ENCODE measurements around the gene STK40. TPM values are rescaled to one million over a fixed set of nuclear protein-coding genes. Genes with fewer than 3 reads are reported as not detected.

The STK40 gene
- total and polyA plus RNA-seq, 9 of the 15 experiments (the other 6 are each of a cell fraction or from before 2014, with no cell fraction given) = 0.69 to 94.3 (median 39.1) TPM

DNA sequence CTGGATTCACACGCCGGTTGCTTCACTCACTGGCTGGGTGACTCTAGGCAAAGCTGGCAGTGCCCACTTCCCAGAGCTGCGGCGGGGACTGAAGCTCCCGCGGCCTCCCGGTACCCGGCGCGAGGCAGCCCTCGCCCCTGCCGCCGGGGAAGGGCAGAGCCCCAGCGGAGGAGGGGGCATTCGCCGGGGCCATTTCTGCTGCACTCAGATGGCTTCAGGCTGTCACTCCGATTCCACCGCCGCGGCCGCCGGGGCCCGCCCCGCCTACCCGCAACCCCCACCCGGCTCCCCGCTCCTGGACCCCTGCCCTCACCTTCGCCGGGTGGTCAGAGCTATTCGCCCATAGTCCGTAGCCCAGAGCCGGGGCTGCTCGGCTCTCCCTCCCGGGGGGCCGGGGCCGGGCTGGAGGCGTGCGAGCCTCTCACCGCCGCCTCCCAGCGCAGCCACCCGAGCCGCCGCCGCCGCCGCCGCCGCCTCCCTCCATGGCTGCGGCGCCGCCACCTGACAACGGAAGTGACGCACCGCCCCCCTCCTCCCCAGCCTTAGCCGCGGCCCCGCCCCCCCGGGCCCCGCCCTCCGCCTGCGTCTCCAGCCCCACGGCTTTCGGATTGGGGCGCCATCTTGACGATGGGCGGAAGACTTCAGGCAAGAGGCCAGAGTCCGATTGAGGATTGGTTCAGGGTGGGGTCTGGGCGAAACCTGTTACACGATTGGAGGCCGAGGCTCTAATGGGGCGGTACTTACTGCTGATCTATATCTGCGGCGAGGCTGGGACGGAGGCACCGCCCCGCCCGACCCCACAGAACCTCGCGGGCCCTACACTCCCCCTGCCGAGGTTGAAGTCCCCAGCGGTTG lies at the start of gene STK40 (continued):
- TF ChIP-seq, protein P1, sequence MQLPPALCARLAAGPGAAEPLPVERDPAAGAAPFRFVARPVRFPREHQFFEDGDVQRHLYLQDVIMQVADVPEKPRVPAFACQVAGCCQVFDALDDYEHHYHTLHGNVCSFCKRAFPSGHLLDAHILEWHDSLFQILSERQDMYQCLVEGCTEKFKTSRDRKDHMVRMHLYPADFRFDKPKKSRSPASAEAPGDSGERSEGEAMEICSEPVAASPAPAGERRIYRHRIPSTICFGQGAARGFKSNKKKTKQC (CRISPR knock-in tag; IDR thresholded peaks at IDR 0.05) = peak; percentile 26; the same call in 1 of the 2 replicates
- TF ChIP-seq ZNF592 (IDR thresholded peaks at IDR 0.05) (no peak), TRIM28 (IDR thresholded peaks at IDR 0.05) (no peak), SP2 (IDR thresholded peaks at IDR 0.05; ENCODE audit: extremely low read depth, low read depth, low read length, poor library complexity, severe bottlenecking) (peak; percentile 89), KLF1 (tag; IDR thresholded peaks at IDR 0.05) (no peak), ZNF398 (CRISPR knock-in tag; IDR thresholded peaks at IDR 0.05) (no peak), HMG20B (CRISPR knock-in tag; IDR thresholded peaks at IDR 0.05) (no peak), SIX5 (IDR thresholded peaks at IDR 0.05; ENCODE audit: borderline replicate concordance in 1 of 2, insufficient read depth in 1 of 2, low read depth in 1 of 2, low read length in 2 of 2) (peak; percentile 82 to 88), EWSR1 (IDR thresholded peaks at IDR 0.05; ENCODE audit: borderline replicate concordance, low read depth, partially characterized antibody) (no peak), MAFK (IDR thresholded peaks at IDR 0.05; ENCODE audit: low read length) (0 out of 2 replicates have a peak, but pooled peaks have one; percentile 11), ATF1 (CRISPR knock-in tag; IDR thresholded peaks at IDR 0.05) (peak; percentile 44; the same call in 1 of the 2 replicates), ATF1 (tag; IDR thresholded peaks at IDR 0.05) (no peak; the same call in 1 of the 2 replicates), SPI1 (IDR thresholded peaks at IDR 0.05; ENCODE audit: borderline replicate concordance, low read depth, low read length) (no peak), DIDO1 (tag; IDR thresholded peaks at IDR 0.05; ENCODE audit: low read depth) (no peak), CHD2 (IDR thresholded peaks at IDR 0.05; ENCODE audit: low read depth, low read length) (peak; percentile 88), ZNF282 (CRISPR knock-in tag; IDR thresholded peaks at IDR 0.05) (no peak), ZNF311 (CRISPR knock-in tag; IDR thresholded peaks at IDR 0.05) (no peak), TCF7 (IDR thresholded peaks at IDR 0.05; ENCODE audit: borderline replicate concordance) (no peak), KAT8 (IDR thresholded peaks at IDR 0.05; ENCODE audit: low read depth) (no peak), NBN (IDR thresholded peaks at IDR 0.05; ENCODE audit: low read depth) (no peak), ZC3H11A (IDR thresholded peaks at IDR 0.05; ENCODE audit: low read depth, low read length) (peak; percentile 78; the same call in 1 of the 2 replicates), NELFE (IDR thresholded peaks at IDR 0.05; ENCODE audit: insufficient read depth, insufficient read length) (no peak)
